ENCODE data around the gene FAN1.

Gene FAN1

GRCh38 chr15:30905821-30906220 lies 2.1 kb downstream of the FAN1 start:
- DNase-seq (ENCODE audit: low spot score), result no peak
- no peak for TF ChIP-seq CTCF (IDR thresholded peaks at IDR 0.05; ENCODE audit: extremely low read depth, missing control alignments)

- DNase-seq (ENCODE audit: low spot score), result no peak
- no peak for TF ChIP-seq CTCF (IDR thresholded peaks at IDR 0.05; ENCODE audit: extremely low read depth, missing control alignments)
Measured at GRCh38 chr15:30906366-30906765, 2.7 kb downstream of the FAN1 start.

- TF ChIP-seq CTCF (IDR thresholded peaks at IDR 0.05; ENCODE audit: extremely low read depth, missing control alignments), result no peak
- DNase-seq (ENCODE audit: low spot score), result no peak
Measured at GRCh38 chr15:30913761-30914160, 10.0 kb downstream of the FAN1 start.

- TF ChIP-seq CTCF (IDR thresholded peaks at IDR 0.05; ENCODE audit: extremely low read depth, missing control alignments), result no peak
- no peak for DNase-seq (ENCODE audit: low spot score)
Measured at GRCh38 chr15:30917013-30917412, 13.3 kb downstream of the FAN1 start.

GRCh38 chr15:30917675-30918074 lies 14.0 kb downstream of the FAN1 start:
- no peak for DNase-seq (ENCODE audit: low spot score)
- TF ChIP-seq CTCF (IDR thresholded peaks at IDR 0.05; ENCODE audit: extremely low read depth, missing control alignments), result no peak

GRCh38 chr15:30918366-30918765 lies 14.7 kb downstream of the FAN1 start:
- no peak for TF ChIP-seq CTCF (IDR thresholded peaks at IDR 0.05; ENCODE audit: extremely low read depth, missing control alignments)
- no peak for DNase-seq (ENCODE audit: low spot score)

- no peak for DNase-seq (ENCODE audit: low spot score)
- no peak for TF ChIP-seq CTCF (IDR thresholded peaks at IDR 0.05; ENCODE audit: extremely low read depth, missing control alignments)
Measured at GRCh38 chr15:30919877-30920550, 16.3 kb downstream of the FAN1 start.

Data from GM20000 (cell line).